ENCODE data around the gene GNAQ. TPM values are rescaled to one million over a fixed set of nuclear protein-coding genes. Genes with fewer than 3 reads are reported as not detected.
"Not testable (repeated sequence)": the region's sequence is repeated elsewhere in the genome, so short reads cannot be mapped to it uniquely, and the experiment has no call there.

Gene GNAQ
- total and polyA plus RNA-seq, 2 donors: 42.2 to 78.5 TPM

GRCh38 chr9:77726814-77727213 is 304.8 kb downstream of the GNAQ start:
- Histone ChIP-seq H3K36me3 (ENCODE audit: insufficient read depth) (no peaks in the 10 kb centered on the region), H3K4me3 (ENCODE audit: low read depth, low read length) (no peak overlapping the region), H3K27ac (ENCODE audit: low read depth) (no peak overlapping the region), H3K4me1 (ENCODE audit: insufficient read depth) (no peaks in the 10 kb centered on the region)
- DNase-seq (ENCODE audit: extremely low spot score): no peak
- WGBS: 95% methylated on average over 1 of the region's 1 CpG

GRCh38 chr9:77726289-77726688 is 305.3 kb downstream of the GNAQ start:
- Histone ChIP-seq H3K4me1 (ENCODE audit: insufficient read depth) (no peaks in the 10 kb centered on the region), H3K27ac (ENCODE audit: low read depth) (no peak overlapping the region), H3K4me3 (ENCODE audit: low read depth, low read length) (no peak overlapping the region), H3K36me3 (ENCODE audit: insufficient read depth) (no peaks in the 10 kb centered on the region)
- no peak for DNase-seq (ENCODE audit: extremely low spot score)

- H3K4me3 ChIP-seq (ENCODE audit: low read depth, low read length): no peak overlapping the region
- H3K36me3 ChIP-seq (ENCODE audit: insufficient read depth): no peaks in the 10 kb centered on the region
- 78% methylated on average over 6 of the region's 6 CpGs for WGBS
- no peaks in the 10 kb centered on the region for H3K4me1 ChIP-seq (ENCODE audit: insufficient read depth)
- no peak for DNase-seq (ENCODE audit: extremely low spot score)
- no peak overlapping the region for H3K27ac ChIP-seq (ENCODE audit: low read depth)
These were observed 305.8 kb downstream of the GNAQ start for GRCh38 chr9:77725820-77726219.

DNA sequence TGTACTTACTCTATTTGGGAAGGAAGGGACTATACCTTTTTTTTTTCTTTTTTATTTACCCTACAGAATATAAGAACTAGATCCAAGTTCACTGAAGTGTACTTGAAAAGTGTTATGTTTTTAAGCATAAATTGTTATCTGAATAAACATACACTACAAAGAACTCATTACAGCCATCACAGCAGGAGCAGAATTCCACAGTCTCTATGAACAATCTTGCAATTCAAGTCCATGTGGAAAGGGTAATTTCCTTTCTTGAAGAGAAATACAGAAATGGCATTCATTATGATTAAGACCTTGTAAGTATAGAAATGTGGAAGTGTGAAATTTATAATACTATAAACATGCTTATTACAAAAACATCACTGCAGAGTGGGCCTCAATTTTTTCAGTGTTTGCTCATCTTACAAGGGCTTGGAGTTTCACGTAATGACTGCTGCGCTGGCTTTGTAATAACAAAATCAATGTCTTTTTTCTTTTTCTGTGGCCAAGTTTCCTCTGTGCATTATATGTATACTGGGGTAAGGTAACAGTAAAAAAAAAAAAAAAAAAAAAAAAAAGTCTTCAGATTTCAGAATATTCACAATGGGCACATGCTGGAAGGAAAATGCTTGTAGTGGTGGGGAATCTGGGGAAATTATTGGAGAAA is 306.4 kb downstream of the GNAQ start:
- WGBS: 48% methylated on average over 2 of the region's 2 CpGs
- Histone ChIP-seq H3K4me3 (ENCODE audit: low read depth, low read length) (no peak overlapping the region), H3K27ac (ENCODE audit: low read depth) (no peak overlapping the region), H3K36me3 (ENCODE audit: insufficient read depth) (no peaks in the 10 kb centered on the region), H3K4me1 (ENCODE audit: insufficient read depth) (no peaks in the 10 kb centered on the region)
- no peak for DNase-seq (ENCODE audit: extremely low spot score)

DNA sequence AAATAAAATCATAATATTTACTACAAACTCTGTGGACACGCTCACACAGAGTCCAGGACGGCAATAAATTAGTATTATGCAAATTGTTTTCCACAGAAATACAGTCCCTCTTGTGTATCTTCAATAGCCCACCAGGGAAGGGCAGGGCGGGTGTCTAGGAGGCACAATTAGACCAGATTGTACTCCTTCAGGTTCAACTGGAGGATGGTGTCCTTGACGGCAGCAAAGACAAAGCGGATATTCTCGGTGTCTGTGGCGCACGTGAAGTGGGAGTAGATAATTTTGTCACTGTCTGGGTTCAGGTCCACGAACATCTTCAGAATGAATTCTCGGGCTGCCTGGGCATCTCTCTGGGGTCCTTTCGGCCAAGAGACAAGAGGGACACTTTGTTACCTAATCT is 310.5 kb downstream of the GNAQ start:
- 91% methylated on average over 11 of the region's 11 CpGs for WGBS
- H3K4me1 ChIP-seq (ENCODE audit: insufficient read depth); H3K36me3 ChIP-seq (ENCODE audit: insufficient read depth); DNase-seq (ENCODE audit: extremely low spot score); H3K4me3 ChIP-seq (ENCODE audit: low read depth, low read length); H3K27ac ChIP-seq (ENCODE audit: low read depth): not testable (repeated sequence)

GRCh38 chr9:77719321-77719720 is 312.3 kb downstream of the GNAQ start:
- DNase-seq (ENCODE audit: extremely low spot score): no peak
- 39% methylated on average over 3 of the region's 3 CpGs for WGBS
- Histone ChIP-seq H3K36me3 (ENCODE audit: insufficient read depth) (no peaks in the 10 kb centered on the region), H3K4me3 (ENCODE audit: low read depth, low read length) (no peak overlapping the region), H3K4me1 (ENCODE audit: insufficient read depth) (no peaks in the 10 kb centered on the region), H3K27ac (ENCODE audit: low read depth) (no peak overlapping the region)

GRCh38 chr9:77718298-77718640 is 313.3 kb downstream of the GNAQ start:
- H3K4me1 ChIP-seq (ENCODE audit: insufficient read depth); H3K27ac ChIP-seq (ENCODE audit: low read depth): not testable (repeated sequence)
- 70% methylated on average over 5 of the region's 5 CpGs for WGBS

DNA sequence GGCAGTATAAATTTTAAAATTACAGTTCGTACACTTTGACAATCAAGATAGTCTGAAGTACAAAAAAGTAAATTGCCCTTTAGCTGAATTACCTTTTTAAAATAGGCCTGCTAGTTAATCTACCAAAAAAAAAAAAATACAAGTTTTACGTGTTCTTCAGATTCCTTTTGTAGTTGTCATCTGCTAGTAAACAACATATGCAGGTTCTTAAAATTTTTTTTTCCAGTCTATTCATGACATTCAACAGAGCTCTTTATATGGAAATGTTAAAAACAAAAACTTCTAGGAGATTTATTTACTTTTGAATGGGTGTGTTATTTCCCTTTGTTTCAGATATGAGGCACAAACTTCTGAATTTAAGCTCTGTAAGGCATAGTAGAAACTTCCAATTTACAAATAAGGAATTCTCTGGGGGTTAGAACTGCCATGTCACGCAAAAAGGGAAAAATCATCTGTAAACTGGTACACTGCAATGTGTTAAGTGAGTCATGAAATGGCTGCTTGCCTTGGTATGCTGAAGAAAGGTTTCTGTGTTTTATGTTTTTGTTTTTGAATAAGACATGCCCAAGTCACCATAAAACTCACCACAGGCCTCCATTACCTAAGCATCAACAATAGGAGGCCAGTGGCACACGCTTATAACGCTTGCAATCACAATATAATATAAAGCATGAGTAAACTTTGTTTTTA is 313.9 kb downstream of the GNAQ start:
- H3K4me1 ChIP-seq (ENCODE audit: insufficient read depth); DNase-seq (ENCODE audit: extremely low spot score); H3K4me3 ChIP-seq (ENCODE audit: low read depth, low read length); H3K27ac ChIP-seq (ENCODE audit: low read depth); H3K36me3 ChIP-seq (ENCODE audit: insufficient read depth): not testable (repeated sequence)
- 52% methylated on average over 4 of the region's 5 CpGs for WGBS

More at GRCh38 chr9:77718298-77718640, 313.3 kb downstream of the GNAQ start:
- not testable (repeated sequence) for H3K4me3 ChIP-seq (ENCODE audit: low read depth, low read length); H3K36me3 ChIP-seq (ENCODE audit: insufficient read depth); DNase-seq (ENCODE audit: extremely low spot score)

- peak overlapping the region; percentile 16 for H3K27ac ChIP-seq (ENCODE audit: low read depth)
- H3K4me3 ChIP-seq (ENCODE audit: low read depth, low read length): no peak overlapping the region
- no peak for DNase-seq (ENCODE audit: extremely low spot score)
- H3K4me1 ChIP-seq (ENCODE audit: insufficient read depth): no peaks in the 10 kb centered on the region
- no peaks in the 10 kb centered on the region for H3K36me3 ChIP-seq (ENCODE audit: insufficient read depth)
- WGBS: 43% methylated on average over 4 of the region's 4 CpGs
These were observed 317.5 kb downstream of the GNAQ start for GRCh38 chr9:77714077-77714549.

GRCh38 chr9:77712533-77713130 is 319.0 kb downstream of the GNAQ start:
- no peaks in the 10 kb centered on the region for H3K4me1 ChIP-seq (ENCODE audit: insufficient read depth)
- no peaks in the 10 kb centered on the region for H3K36me3 ChIP-seq (ENCODE audit: insufficient read depth)
- no peak overlapping the region for H3K4me3 ChIP-seq (ENCODE audit: low read depth, low read length)
- WGBS: 53% methylated on average over 9 of the region's 9 CpGs
- DNase-seq (ENCODE audit: extremely low spot score): no peak
- no peak overlapping the region for H3K27ac ChIP-seq (ENCODE audit: low read depth)

DNA sequence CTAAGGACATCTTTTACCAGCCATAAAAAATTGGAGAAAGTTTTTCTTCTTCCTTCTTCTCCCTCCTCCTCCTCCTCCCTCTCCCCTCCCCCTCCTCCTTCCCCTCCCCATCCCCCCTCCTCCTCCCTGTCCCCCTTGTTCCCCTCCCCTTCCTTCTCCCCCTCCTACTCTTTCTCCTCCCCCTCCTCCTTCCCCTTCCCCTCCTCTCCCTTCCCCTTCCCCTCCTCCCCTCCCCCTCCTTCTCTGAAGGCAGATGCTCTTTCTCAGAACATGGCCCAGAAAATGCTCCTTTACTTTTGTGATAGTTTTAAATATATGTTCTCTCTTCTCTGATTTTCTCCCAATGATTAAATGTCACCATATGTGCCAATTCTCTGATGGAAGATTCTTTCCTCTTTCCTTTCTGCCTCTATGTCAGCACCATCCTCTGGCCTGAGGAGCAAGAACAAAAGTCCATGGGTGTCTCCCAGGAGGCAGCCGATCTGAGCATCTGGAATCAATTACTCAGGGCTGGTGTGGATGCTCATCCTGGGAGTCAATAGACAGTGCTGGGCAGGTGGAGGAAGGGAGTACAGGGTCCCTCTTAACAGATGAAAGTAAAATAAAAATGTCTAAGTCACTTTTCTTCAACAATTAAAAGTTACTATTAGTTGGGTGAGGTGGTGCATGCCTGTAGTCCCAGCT is 320.5 kb downstream of the GNAQ start:
- DNase-seq (ENCODE audit: extremely low spot score): no peak
- 98% methylated on average over 1 of the region's 1 CpG for WGBS
- H3K4me3 ChIP-seq (ENCODE audit: low read depth, low read length): no peak overlapping the region
- no peaks in the 10 kb centered on the region for H3K36me3 ChIP-seq (ENCODE audit: insufficient read depth)
- no peaks in the 10 kb centered on the region for H3K4me1 ChIP-seq (ENCODE audit: insufficient read depth)
- H3K27ac ChIP-seq (ENCODE audit: low read depth): no peak overlapping the region

DNA sequence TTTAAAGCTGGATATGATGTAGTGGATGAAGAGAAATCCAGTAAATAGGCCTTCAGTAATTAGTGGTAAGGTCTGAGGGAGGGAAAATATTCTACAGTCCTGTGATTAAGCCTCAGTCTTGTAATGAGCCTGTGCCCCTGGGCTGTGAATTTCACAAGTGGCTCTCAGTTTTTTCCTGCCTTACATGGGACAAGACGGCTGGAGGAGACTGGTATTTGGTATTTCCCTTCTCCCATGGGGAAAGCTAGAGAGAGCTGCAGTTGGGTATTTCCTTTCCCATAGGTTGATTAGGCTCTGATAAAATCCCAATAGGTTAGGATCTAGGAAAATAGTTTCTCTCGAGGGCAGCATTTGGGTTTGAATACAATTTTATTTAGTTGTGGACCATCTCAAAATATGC is 321.3 kb downstream of the GNAQ start:
- Histone ChIP-seq H3K36me3 (ENCODE audit: insufficient read depth) (no peaks in the 10 kb centered on the region), H3K4me3 (ENCODE audit: low read depth, low read length) (no peak overlapping the region), H3K27ac (ENCODE audit: low read depth) (no peak overlapping the region), H3K4me1 (ENCODE audit: insufficient read depth) (no peaks in the 10 kb centered on the region)
- DNase-seq (ENCODE audit: extremely low spot score): no peak
- WGBS: 90% methylated on average over 2 of the region's 2 CpGs

GRCh38 chr9:77708064-77708815 is 323.4 kb downstream of the GNAQ start:
- DNase-seq (ENCODE audit: extremely low spot score): no peak
- Histone ChIP-seq H3K36me3 (ENCODE audit: insufficient read depth) (no peaks in the 10 kb centered on the region), H3K4me3 (ENCODE audit: low read depth, low read length) (no peak overlapping the region), H3K4me1 (ENCODE audit: insufficient read depth) (no peaks in the 10 kb centered on the region), H3K27ac (ENCODE audit: low read depth) (no peak overlapping the region)
- 78% methylated on average over 1 of the region's 1 CpG for WGBS
